GM23338 (cell line): ENCODE results near the gene SESN2. TPM values are rescaled to one million over a fixed set of nuclear protein-coding genes. Genes with fewer than 3 reads are reported as not detected.
A peak's percentile ranks its signal among the peaks of the same experiment; 100 is the strongest.

Source experiments
- ATAC-seq: fragments of 200-7000 bp; cut with Tn5 transposase; 3 replicates; pipeline ENCODE4 v1.9.1; 2020
- DNase-seq: peaks from one replicate; pipeline ENCODE4 v3.0.0-alpha.2; 2015; ENCODE audit warnings: low spot score
- H2AFZ ChIP-seq: fragments of 200-600 bp; sonication (generic); 2 replicates; pipeline ENCODE4 v1.8.0; 2016; ENCODE audit warnings: antibody characterized with exemption, mild to moderate bottlenecking, moderate library complexity
- H3F3A ChIP-seq: fragments of 200-600 bp; sonication (generic); replicated peaks from 2 replicates; pipeline ENCODE4 v1.8.0; 2017; ENCODE audit warnings: antibody characterized with exemption, mixed run types, low read depth
- H3K27ac ChIP-seq: fragments of 200-600 bp; sonication (generic); 2 replicates; pipeline ENCODE4 v1.6.1; 2016; ENCODE audit warnings: low read depth
- H3K27me3 ChIP-seq: fragments of 200-600 bp; sonication (generic); 2 replicates; pipeline ENCODE4 v1.8.0; 2016; ENCODE audit warnings: mild to moderate bottlenecking, mixed run types, moderate library complexity; ENCODE audit not compliant: insufficient read depth
- H3K36me3 ChIP-seq: fragments of 200-600 bp; sonication (generic); 2 replicates; pipeline ENCODE4 v1.8.0; 2016; ENCODE audit warnings: mild to moderate bottlenecking; ENCODE audit not compliant: insufficient read depth
- H3K4me1 ChIP-seq: fragments of 200-600 bp; sonication (generic); 2 replicates; pipeline ENCODE4 v1.8.0; 2016; ENCODE audit warnings: mild to moderate bottlenecking, moderate library complexity; ENCODE audit not compliant: insufficient read depth
- H3K4me2 ChIP-seq: fragments of 200-600 bp; sonication (generic); 2 replicates; pipeline ENCODE4 v1.7.1; 2017; ENCODE audit warnings: mixed run types
- H3K4me3 ChIP-seq: fragments of 200-600 bp; sonication (generic); 2 replicates; pipeline ENCODE4 v1.6.1; 2016; ENCODE audit warnings: mixed run types
- H3K79me2 ChIP-seq: fragments of 200-600 bp; sonication (generic); replicated peaks from 2 replicates; pipeline ENCODE4 v1.8.0; 2017; ENCODE audit warnings: mild to moderate bottlenecking; ENCODE audit not compliant: insufficient read depth
- H3K9me2 ChIP-seq: fragments of 200-600 bp; sonication (generic); 2 replicates; pipeline ENCODE4 v1.8.0; 2017; ENCODE audit not compliant: insufficient read depth
- H4K20me1 ChIP-seq: fragments of 200-600 bp; sonication (generic); replicated peaks from 2 replicates; pipeline ENCODE4 v1.8.0; 2017; ENCODE audit warnings: mild to moderate bottlenecking; ENCODE audit not compliant: insufficient read depth
- H3K27ac Mint-ChIP-seq: 2 replicates; pipeline ENCODE4 v1.8.0; 2020; ENCODE audit warnings: inconsistent platforms, mild to moderate bottlenecking, moderate library complexity, mixed read lengths
- H3K27me3 Mint-ChIP-seq: 3 replicates; pipeline ENCODE4 v1.8.0; 2022; ENCODE audit warnings: low read depth, mild to moderate bottlenecking, moderate library complexity, mixed read lengths, inconsistent platforms; ENCODE audit not compliant: insufficient read depth, poor library complexity
- H3K36me3 Mint-ChIP-seq: 3 replicates; pipeline ENCODE4 v1.8.0; 2021; ENCODE audit warnings: low read depth, mild to moderate bottlenecking, inconsistent platforms, moderate library complexity, mixed read lengths
- H3K4me1 Mint-ChIP-seq: 3 replicates; pipeline ENCODE4 v1.8.0; 2020; ENCODE audit warnings: mild to moderate bottlenecking, inconsistent platforms, mixed read lengths
- H3K4me3 Mint-ChIP-seq: 3 replicates; pipeline ENCODE4 v1.8.0; 2021; ENCODE audit warnings: moderate library complexity, mild to moderate bottlenecking, inconsistent platforms, mixed read lengths
- H3K9me3 Mint-ChIP-seq: 3 replicates; pipeline ENCODE4 v1.8.0; 2020; ENCODE audit warnings: moderate library complexity, mild to moderate bottlenecking, inconsistent platforms, mixed read lengths
- EZH2 ChIP-seq: fragments of 200-600 bp; sonication (generic); IDR thresholded peaks from one replicate; pipeline ENCODE4 v1.8.0; 2017; ENCODE audit warnings: antibody characterized with exemption, mild to moderate bottlenecking, low read depth; ENCODE audit not compliant: unreplicated experiment
- EZH2phosphoT487 ChIP-seq: fragments of 200-600 bp; sonication (generic); IDR thresholded peaks from one replicate; pipeline ENCODE4 v1.8.1; 2018; ENCODE audit warnings: antibody characterized with exemption; ENCODE audit not compliant: unreplicated experiment
- STAT1 ChIP-seq: IDR thresholded peaks from one replicate; pipeline ENCODE4 v1.6.1; 2016; ENCODE audit warnings: antibody characterized with exemption; ENCODE audit not compliant: unreplicated experiment
- ZNF462 ChIP-seq: fragments of 250-450 bp; sonication (Bioruptor Pico); IDR thresholded peaks from 2 replicates; pipeline ENCODE4 v1.5.0; 2020; ENCODE audit warnings: mild to moderate bottlenecking, moderate library complexity
- polyA plus RNA-seq: library from polyadenylated mRNA; unstranded; fragments of >200 nt; fragmentation: Nextera tagmentation; extraction: Ambion mirVana; gene quantifications from 2 replicates; pipeline ENCODE4 v1.2.1, GENCODE V29; 2016
- total RNA-seq: library from RNA; depleted of rRNA; stranded (reverse); fragments of >200 nt; shearing (Covaris generic); gene quantifications from 2 replicates; pipeline ENCODE4 v1.2.3, GENCODE V29; 2014
- TF ChIP-seq, protein P1 (sequence below): IDR thresholded peaks from 2 replicates; pipeline ENCODE4 v1.6.1; 2016; ENCODE audit warnings: antibody characterized with exemption

Gene SESN2
- total and polyA plus RNA-seq, 2 experiments from 2014 or later, result 22.8 to 52.1 TPM

- Mint-ChIP-seq H3K27ac (peak overlapping the region; percentile 73), H3K4me3 (peak overlapping the region; percentile 80), H3K4me1 (peaks cover 28% of the 10 kb centered on the region), H3K36me3 (peaks cover 21% of the 10 kb centered on the region), H3K9me3 (no peaks in the 10 kb centered on the region; the same call in 2 of the 3 replicates), H3K27me3 (peaks cover 11% of the 10 kb centered on the region)
- Histone ChIP-seq H3K9me2 (no peaks in the 10 kb centered on the region), H3K4me3 (peak overlapping the region; percentile 98), H2AFZ (peak overlapping the region; percentile 5; the same call in 1 of the 2 replicates), H3K27ac (no peak overlapping the region), H3K4me2 (peak overlapping the region; percentile 73), H3K79me2 (peaks cover 38% of the 10 kb centered on the region), H3F3A (peaks cover 7% of the 10 kb centered on the region; the same call in 1 of the 2 replicates), H3K36me3 (no peaks in the 10 kb centered on the region), H4K20me1 (peaks cover 30% of the 10 kb centered on the region), H3K4me1 (peaks cover 36% of the 10 kb centered on the region), H3K27me3 (no peaks in the 10 kb centered on the region)
- no peak for ATAC-seq
- no peak for TF ChIP-seq EZH2
- no peak for TF ChIP-seq STAT1
- TF ChIP-seq ZNF462 (CRISPR knock-in tag), result no peak
- TF ChIP-seq EZH2phosphoT487, result no peak
- TF ChIP-seq, protein P1, sequence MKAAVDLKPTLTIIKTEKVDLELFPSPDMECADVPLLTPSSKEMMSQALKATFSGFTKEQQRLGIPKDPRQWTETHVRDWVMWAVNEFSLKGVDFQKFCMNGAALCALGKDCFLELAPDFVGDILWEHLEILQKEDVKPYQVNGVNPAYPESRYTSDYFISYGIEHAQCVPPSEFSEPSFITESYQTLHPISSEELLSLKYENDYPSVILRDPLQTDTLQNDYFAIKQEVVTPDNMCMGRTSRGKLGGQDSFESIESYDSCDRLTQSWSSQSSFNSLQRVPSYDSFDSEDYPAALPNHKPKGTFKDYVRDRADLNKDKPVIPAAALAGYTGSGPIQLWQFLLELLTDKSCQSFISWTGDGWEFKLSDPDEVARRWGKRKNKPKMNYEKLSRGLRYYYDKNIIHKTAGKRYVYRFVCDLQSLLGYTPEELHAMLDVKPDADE, result 0 out of 2 replicates have a peak, but pooled peaks have one; percentile 1
- DNase-seq, result no peak
Observed at GRCh38 chr1:28258628-28259251, 578 bp upstream of the SESN2 start.
